IPS-15b (cell line): Measurements from ENCODE around the gene KIF1B.

ENCODE experiments used
- H3K27me3 ChIP-seq: one replicate; pipeline ENCODE4 v1.6.1; 2013; ENCODE audit warnings: low read length; ENCODE audit not compliant: control insufficient read depth, insufficient read depth
- H3K36me3 ChIP-seq: one replicate; pipeline ENCODE4 v1.6.1; 2013; ENCODE audit warnings: low read length; ENCODE audit not compliant: control insufficient read depth, insufficient read depth
- H3K4me1 ChIP-seq: one replicate; pipeline ENCODE4 v1.6.1; 2013; ENCODE audit warnings: mild to moderate bottlenecking, low read length; ENCODE audit not compliant: control insufficient read depth, insufficient read depth
- H3K4me3 ChIP-seq: one replicate; pipeline ENCODE4 v1.5.1; 2013; ENCODE audit warnings: low read depth, low read length
- H3K9ac ChIP-seq: one replicate; pipeline ENCODE4 v1.6.1; 2013; ENCODE audit warnings: low read depth, mild to moderate bottlenecking, low read length
- H3K9me3 ChIP-seq: one replicate; pipeline ENCODE4 v1.6.1; 2013; ENCODE audit warnings: mild to moderate bottlenecking, low read length; ENCODE audit not compliant: control insufficient read depth, insufficient read depth

KIF1B gene

DNA sequence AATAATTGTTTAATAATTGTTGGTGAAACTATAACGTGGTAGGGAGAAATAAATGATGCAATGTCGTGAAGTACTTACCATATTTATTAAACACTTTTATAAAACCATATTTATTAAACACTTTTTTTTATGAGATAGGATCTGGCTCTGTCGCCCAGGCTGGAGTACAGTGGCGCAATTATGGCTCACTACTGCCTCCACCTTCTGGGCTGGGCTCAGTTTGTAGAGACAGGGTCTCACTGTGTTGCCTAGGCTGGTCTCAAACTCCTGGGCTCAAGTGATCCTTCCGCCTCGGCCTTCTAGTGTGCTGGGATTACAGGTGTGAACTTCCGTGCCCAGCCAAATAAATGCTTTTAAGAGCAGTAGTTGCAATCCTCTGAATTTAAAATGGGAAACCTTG lies 112.5 kb downstream of the KIF1B start:
- Histone ChIP-seq H3K36me3 (peaks cover 13% of the 10 kb centered on the region), H3K27me3 (no peaks in the 10 kb centered on the region), H3K9ac (no peak overlapping the region), H3K4me1 (peaks cover 11% of the 10 kb centered on the region), H3K9me3 (no peaks in the 10 kb centered on the region), H3K4me3 (no peak overlapping the region)

DNA sequence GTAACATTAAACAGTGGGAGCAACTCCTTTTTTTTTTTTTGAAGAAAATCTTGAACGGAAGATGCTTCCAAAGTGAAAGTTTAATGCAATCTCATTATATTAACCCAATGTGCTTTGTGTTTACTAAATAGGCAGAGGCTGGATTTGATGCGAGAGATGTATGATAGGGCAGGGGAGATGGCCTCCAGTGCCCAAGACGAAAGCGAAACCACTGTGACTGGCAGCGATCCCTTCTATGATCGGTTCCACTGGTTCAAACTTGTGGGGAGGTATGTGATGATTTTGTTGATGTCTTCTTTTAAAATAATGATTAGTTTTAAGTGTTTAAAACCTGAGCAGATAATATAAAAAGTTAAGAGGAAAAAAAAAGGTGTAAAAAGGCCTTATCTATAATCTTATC lies 114.3 kb downstream of the KIF1B start:
- Histone ChIP-seq H3K9me3 (no peaks in the 10 kb centered on the region), H3K36me3 (peaks cover 13% of the 10 kb centered on the region)

DNA sequence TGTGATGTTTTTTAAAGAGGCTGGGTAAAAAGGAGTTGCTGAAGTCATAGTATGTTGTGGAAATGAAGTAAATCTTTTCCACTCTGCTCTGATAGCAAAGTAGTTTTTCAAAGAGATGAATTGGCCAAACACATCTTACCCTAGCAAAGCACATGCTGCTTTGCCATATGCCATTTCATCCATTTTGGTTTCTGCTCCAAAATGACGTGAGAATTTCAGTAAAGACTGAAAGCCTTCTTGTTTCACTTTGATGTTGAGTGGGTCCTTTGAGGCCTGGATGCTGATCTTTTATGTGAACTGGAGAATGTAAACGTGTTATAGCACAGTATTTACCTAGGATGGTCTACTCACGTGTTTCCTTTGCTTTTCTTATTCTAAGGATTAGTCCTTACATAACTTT lies 115.2 kb downstream of the KIF1B start:
- Histone ChIP-seq H3K9me3 (no peaks in the 10 kb centered on the region), H3K4me3 (no peak overlapping the region), H3K4me1 (peaks cover 4% of the 10 kb centered on the region), H3K36me3 (peaks cover 13% of the 10 kb centered on the region), H3K27me3 (no peaks in the 10 kb centered on the region), H3K9ac (no peak overlapping the region)

More for the DNA sequence above, 114.3 kb downstream of the KIF1B start:
- no peak overlapping the region for H3K4me3 ChIP-seq
- H3K9ac ChIP-seq = no peak overlapping the region
- H3K4me1 ChIP-seq = peaks cover 9% of the 10 kb centered on the region
- no peaks in the 10 kb centered on the region for H3K27me3 ChIP-seq

DNA sequence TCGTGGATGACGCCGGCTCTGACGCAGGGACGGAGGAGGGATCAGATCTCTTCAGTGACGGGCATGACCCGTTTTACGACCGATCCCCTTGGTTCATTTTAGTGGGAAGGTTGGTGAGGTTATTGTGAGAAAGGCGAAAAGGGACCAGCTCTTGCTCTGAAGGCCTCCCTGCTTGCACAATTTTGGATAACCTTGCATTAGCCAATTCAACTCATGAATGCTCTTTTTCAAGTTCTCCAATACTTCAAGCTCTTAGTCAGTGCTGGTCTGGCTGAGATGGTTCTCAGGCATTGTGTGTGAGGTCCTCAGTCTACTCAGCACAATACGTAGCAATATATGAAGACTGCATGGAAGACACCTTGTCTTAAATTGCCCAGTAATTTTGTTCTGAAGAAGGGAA lies 115.9 kb downstream of the KIF1B start:
- Histone ChIP-seq H3K9ac (no peak overlapping the region), H3K9me3 (no peaks in the 10 kb centered on the region), H3K4me1 (peaks cover 4% of the 10 kb centered on the region), H3K27me3 (no peaks in the 10 kb centered on the region), H3K36me3 (peaks cover 13% of the 10 kb centered on the region), H3K4me3 (no peak overlapping the region)

DNA sequence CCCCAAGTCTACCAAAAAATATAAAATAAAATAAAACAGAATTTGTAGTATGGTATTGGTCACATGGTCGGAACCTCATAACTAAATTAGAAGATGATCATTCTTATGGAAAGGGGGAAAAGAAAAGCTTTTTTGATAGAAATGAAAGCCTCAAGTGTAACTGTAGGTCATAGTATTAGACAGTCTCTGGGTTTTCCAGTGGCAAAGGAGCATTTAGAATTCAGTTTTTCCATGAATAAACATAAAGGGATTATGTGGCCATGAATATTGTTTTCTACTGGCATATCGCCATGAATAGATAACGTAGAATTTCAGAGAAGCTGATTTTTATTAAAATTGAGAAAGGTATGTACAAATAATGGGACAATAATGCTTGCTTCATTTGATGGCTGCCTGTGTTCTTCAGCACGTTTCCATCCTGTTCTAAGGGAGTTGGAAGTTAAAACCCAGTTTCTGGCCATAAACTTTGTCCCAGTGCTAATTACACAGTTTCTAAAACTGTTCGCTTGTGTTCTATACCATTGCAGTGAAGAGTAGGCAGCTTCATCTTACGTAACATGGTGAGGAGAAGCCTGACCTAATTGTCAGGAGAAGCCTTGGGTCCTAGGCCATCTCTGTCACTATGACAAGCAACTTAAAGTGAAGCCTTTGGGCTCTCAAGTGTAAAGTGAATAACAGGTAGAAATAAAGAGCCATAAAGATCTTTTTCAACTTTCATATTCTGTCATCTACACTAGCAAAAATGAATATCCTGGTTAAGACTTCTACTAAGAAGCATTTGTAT lies 118.0 kb downstream of the KIF1B start:
- peaks cover 6% of the 10 kb centered on the region for H3K36me3 ChIP-seq
- no peak overlapping the region for H3K4me3 ChIP-seq
- H3K9me3 ChIP-seq = no peaks in the 10 kb centered on the region
- H3K4me1 ChIP-seq = peaks cover 4% of the 10 kb centered on the region
- H3K27me3 ChIP-seq = no peaks in the 10 kb centered on the region
- H3K9ac ChIP-seq = no peak overlapping the region

DNA sequence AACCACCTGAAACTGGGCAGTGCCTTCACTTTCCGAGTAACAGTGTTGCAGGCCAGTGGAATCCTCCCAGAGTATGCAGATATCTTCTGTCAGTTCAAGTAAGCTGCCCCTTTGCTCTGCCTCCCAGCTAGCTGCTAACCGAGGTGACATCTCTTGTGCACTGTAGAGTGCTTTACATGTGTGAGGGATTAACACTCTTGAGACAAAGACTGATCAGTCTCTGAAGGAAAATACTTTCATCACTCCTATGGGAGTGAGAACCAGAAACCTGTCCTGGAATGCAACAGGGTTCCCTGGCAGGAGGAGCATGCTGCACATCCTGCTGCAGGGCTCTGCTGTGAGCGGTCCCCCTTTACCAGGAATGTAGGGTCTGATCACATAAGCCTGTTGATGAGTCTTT lies 127.1 kb downstream of the KIF1B start:
- Histone ChIP-seq H3K27me3 (no peaks in the 10 kb centered on the region), H3K4me1 (no peaks in the 10 kb centered on the region), H3K36me3 (peaks cover 23% of the 10 kb centered on the region), H3K9ac (no peak overlapping the region), H3K9me3 (no peaks in the 10 kb centered on the region), H3K4me3 (no peak overlapping the region)

DNA sequence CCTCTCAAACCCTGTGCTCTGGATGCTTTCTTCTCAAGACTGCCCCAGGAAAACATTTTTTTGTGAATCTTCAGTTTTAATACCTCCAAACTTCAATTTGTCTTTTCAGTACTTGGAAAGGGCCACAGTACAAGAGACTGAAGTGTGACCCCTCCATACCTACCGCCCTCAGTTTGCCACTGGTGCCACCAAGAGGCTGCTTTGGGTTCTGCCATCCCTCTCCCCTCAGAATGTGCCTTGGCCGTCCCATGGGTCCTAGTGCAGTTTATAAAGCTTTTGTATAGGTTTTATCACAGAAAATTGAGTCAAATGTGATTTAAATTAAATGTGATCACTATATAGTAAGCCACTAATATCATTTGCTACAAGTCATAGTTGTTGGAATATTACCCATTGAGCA lies 127.7 kb downstream of the KIF1B start:
- Histone ChIP-seq H3K4me1 (no peaks in the 10 kb centered on the region), H3K27me3 (no peaks in the 10 kb centered on the region), H3K9ac (no peak overlapping the region), H3K9me3 (no peaks in the 10 kb centered on the region), H3K4me3 (no peak overlapping the region), H3K36me3 (peaks cover 23% of the 10 kb centered on the region)

DNA sequence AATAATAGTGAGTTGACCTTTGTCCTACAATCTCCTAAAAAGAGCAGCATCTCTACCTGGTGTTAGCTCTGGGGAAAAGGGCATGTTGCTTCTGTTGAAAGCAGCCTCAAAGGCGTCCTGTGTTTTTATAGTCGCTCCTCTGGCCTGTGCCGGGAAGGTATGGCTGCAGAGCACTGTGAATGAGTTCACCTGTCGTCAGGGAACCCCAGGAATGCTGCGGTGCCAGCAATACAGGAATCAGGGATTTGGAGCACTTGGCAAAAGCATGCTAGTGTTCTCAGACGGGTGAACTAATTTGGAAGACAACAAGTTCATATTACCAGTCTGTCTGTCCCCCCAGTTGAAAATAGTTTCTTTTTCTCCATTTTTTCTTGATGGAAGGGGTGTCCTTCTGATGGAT lies 128.2 kb downstream of the KIF1B start:
- no peak overlapping the region for H3K9ac ChIP-seq
- H3K4me3 ChIP-seq = no peak overlapping the region
- H3K4me1 ChIP-seq = no peaks in the 10 kb centered on the region
- peaks cover 23% of the 10 kb centered on the region for H3K36me3 ChIP-seq
- H3K9me3 ChIP-seq = no peaks in the 10 kb centered on the region
- H3K27me3 ChIP-seq = no peaks in the 10 kb centered on the region

DNA sequence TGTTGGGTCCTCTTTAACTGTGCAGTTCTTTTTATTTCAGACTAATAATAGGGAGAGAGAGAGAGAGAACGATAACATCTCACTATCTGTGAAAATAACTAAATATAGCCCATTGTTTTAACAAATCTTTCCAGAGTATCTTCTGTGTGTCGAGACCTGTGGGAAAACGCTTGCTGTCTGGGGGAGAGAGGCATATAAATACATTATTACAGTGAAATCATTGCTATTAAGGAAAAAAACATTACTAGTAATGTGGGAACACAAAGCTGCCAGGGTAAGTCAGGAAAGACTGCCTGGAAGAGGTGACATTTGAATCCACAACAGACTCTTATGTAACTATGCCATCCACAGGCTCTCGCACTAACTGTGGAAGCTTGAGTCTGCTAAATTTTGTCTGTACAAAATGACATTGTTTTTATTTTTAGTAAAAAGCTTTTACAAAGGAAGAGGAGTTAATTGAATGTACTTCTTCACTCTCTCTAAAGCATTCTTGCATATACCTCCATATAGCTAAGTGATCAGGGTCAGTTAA lies 128.7 kb downstream of the KIF1B start:
- Histone ChIP-seq H3K9ac (no peak overlapping the region), H3K9me3 (no peaks in the 10 kb centered on the region), H3K27me3 (no peaks in the 10 kb centered on the region), H3K36me3 (peaks cover 23% of the 10 kb centered on the region), H3K4me3 (no peak overlapping the region), H3K4me1 (no peaks in the 10 kb centered on the region)

DNA sequence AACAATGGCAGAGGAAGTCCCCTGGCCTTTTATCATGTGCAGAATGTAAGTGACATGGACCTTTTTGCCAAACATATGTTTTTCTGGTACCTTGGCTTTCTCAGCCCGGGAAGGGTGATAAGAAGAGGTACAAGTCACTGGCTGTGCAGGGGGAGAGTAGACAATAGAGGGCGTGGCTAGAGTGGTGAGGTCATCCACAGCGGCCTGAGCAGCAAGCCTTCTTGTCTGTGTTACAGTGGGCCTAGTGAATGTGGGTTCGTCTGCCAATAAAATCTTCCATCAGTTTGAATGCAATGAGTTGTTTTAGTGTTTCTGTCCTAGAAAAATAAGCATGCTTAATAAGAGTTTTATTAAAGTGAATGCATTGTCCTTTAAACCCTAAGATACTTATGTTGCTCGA lies 129.4 kb downstream of the KIF1B start:
- H3K9me3 ChIP-seq = no peaks in the 10 kb centered on the region
- H3K27me3 ChIP-seq = no peaks in the 10 kb centered on the region
- H3K36me3 ChIP-seq = peaks cover 19% of the 10 kb centered on the region
- H3K9ac ChIP-seq = no peak overlapping the region
- no peaks in the 10 kb centered on the region for H3K4me1 ChIP-seq
- no peak overlapping the region for H3K4me3 ChIP-seq

DNA sequence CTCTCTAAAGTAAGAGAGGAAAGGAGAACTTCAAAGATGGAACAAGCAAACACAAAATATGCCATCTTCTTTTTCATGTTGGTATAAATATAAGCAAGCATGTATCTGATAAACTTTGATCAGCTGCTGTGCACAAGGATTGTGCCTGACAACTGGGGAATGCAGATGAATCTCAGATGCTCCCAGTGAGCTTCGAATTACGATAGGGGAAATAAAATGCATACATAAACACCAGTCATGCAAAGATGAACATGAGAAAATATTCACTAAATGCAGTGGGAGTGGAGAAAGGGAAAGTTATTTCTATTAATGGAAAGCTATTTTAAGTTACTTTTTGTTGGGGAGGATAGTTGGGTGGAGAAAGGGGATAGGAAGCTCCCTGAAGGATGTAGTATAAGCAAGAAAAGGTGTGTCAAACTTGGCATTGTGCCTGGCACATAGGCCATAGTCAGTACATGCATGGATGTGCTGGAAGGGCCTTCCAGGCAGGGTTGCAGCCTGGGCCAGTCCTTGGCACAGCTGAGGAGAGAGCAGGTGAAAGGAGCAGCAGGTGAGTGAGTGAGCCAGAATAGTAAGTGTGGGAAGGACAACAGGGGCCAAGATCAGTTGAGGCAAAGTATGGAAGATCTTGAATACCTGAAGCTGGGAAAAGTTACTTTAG lies 130.7 kb downstream of the KIF1B start:
- H3K4me3 ChIP-seq = no peak overlapping the region
- no peaks in the 10 kb centered on the region for H3K9me3 ChIP-seq
- no peak overlapping the region for H3K9ac ChIP-seq
- H3K36me3 ChIP-seq = peaks cover 13% of the 10 kb centered on the region
- no peaks in the 10 kb centered on the region for H3K27me3 ChIP-seq
- H3K4me1 ChIP-seq = no peaks in the 10 kb centered on the region

DNA sequence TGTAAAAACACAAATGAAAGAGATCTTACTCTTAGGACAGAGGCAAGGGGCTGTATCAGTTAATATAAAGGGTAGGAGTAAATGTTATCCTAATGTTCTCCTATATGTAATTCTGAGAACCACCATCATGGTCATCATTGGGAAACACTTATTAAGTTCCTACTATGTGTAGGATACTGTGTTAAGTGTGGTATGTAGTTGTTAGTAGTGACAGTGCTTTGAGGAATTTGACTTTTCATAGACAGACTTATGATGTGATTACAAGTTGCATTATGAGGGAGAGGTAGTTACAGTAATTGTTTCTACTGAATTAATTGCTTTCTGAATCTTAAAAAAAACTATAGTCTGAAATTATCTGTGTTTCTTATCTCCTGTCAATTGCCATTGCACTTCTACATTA lies 136.7 kb downstream of the KIF1B start:
- peaks cover 4% of the 10 kb centered on the region for H3K36me3 ChIP-seq
- H3K9ac ChIP-seq = no peak overlapping the region
- H3K4me3 ChIP-seq = no peak overlapping the region
- H3K27me3 ChIP-seq = no peaks in the 10 kb centered on the region
- H3K9me3 ChIP-seq = no peaks in the 10 kb centered on the region
- peaks cover 12% of the 10 kb centered on the region for H3K4me1 ChIP-seq
